Breast epithelium (tissue), 4 donors: Measurements from ENCODE around the gene SORBS2. TPM values are rescaled to one million over a fixed set of nuclear protein-coding genes. Genes with fewer than 3 reads are reported as not detected.

Source experiments
- DNase-seq, 2 donors: peaks; one replicate each; pipeline ENCODE4 v3.0.0-alpha.2; 2019; ENCODE audit warnings: low spot score in 2 of 2
- H3K27ac ChIP-seq, 2 donors: fragments of 200-600 bp; sonication (generic) in 1 of 2; one replicate each; pipeline ENCODE4 v1.5.1; 2016 to 2019; ENCODE audit warnings: mild to moderate bottlenecking in 1 of 2
- H3K27me3 ChIP-seq, 2 donors: fragments of 200-600 bp; sonication (generic) in 1 of 2; one replicate each; pipeline versions ENCODE4 v1.5.1 to v1.6.0; 2017 to 2019; ENCODE audit warnings: control low read depth in 1 of 2, mild to moderate bottlenecking in 1 of 2
- H3K36me3 ChIP-seq: fragments of 200-600 bp; one replicate; pipeline ENCODE4 v1.5.1; 2019
- H3K4me1 ChIP-seq, 2 donors: fragments of 200-600 bp; sonication (generic); one replicate each; pipeline ENCODE4 v1.5.1; 2016 to 2019; ENCODE audit warnings: control low read depth in 1 of 2
- H3K4me3 ChIP-seq, 3 donors: fragments of 200-600 bp; sonication (generic); 1 replicate in 2 of 3; 2 replicates in 1 of 3; pipeline ENCODE4 v1.5.1; 2016 to 2019; ENCODE audit warnings: mild to moderate bottlenecking in 3 of 3, moderate library complexity in 2 of 3
- H3K9me3 ChIP-seq, 2 donors: fragments of 200-600 bp; sonication (generic) in 1 of 2; one replicate each; pipeline ENCODE4 v1.5.1; 2016 to 2019; ENCODE audit warnings: control low read depth in 1 of 2
- POLR2A ChIP-seq: fragments of 450-650 bp; IDR thresholded peaks from one replicate; pipeline ENCODE4 v1.6.1; 2016; ENCODE audit warnings: antibody characterized with exemption, mild to moderate bottlenecking, moderate library complexity
- POLR2AphosphoS5 ChIP-seq, 3 donors: sonication (generic); formaldehyde crosslinking; IDR thresholded peaks; one replicate each; pipeline ENCODE4 v1.6.1; 2017; ENCODE audit warnings: antibody characterized with exemption in 3 of 3
- intact Hi-C: fragments of 100-400 bp; cut with DNase I; formaldehyde crosslinking; loops from one replicate; pipeline ENCODE4 v1.15.1; 2023; ENCODE audit warnings: low total_unique reads
- total RNA-seq, 3 donors: library from RNA; depleted of rRNA; stranded (reverse); fragments of >200 nt; gene quantifications; one replicate each; pipeline ENCODE4 v1.1.0, GENCODE V29; 2016
- TF ChIP-seq, protein P1 (sequence below), 3 donors: fragments of 450-650 bp; IDR thresholded peaks; one replicate each; pipeline ENCODE4 v1.5.1; 2016 to 2017; ENCODE audit warnings: antibody characterized with exemption in 3 of 3, mild to moderate bottlenecking in 3 of 3, moderate library complexity in 3 of 3

Gene SORBS2
- total RNA-seq, 3 donors from 2014 or later = 21.8 to 132 (median 105) TPM

GRCh38 chr4:185726931-185727330 lies 85.1 kb downstream of the SORBS2 start:
- H3K27ac ChIP-seq = no peak overlapping the region
- no peak for DNase-seq
- peaks cover 0 to 1% of the 10 kb centered on the region in 2 donors for H3K4me1 ChIP-seq

DNA sequence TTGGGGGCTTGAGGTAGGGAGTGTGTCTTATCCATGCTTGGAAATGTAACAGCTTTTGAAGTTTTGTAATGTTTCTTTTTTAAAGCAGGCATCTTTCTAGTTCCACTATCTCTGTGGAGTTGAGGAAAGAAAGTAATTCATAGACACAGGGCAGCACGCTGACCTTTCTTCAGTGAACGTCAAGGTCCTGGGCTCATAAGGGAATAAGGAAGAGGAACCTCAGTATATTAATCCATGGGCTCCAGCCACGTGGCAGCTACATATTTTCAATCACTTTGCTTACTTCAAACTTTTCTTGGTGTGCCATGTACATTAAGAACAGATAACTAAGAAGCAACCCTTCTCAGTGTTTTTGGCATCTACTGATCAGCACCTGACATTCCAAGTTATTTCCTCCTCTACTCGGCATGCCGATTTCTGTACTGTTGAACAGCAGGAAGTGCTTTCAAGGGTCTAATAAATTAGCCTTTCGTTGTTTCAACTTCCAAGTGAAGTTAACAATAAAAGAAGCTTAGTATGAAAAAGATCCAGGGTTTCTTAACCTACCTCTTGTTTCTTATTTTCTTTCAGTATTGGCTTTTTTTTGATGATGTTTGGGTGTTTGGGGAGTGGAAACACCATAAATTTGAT lies 88.2 kb downstream of the SORBS2 start:
- DNase-seq = no peak
- Histone ChIP-seq H3K9me3 (no peaks in the 10 kb centered on the region), H3K4me3 (no peak overlapping the region), H3K27ac (peak overlapping the region; percentile 56 to 57), H3K36me3 (no peaks in the 10 kb centered on the region), H3K27me3 (no peaks in the 10 kb centered on the region), H3K4me1 (peaks cover 0 to 8% of the 10 kb centered on the region in 2 donors)
- TF ChIP-seq POLR2A = no peak
- no peak for TF ChIP-seq POLR2AphosphoS5 (IDR thresholded peaks at IDR 0.05)
- TF ChIP-seq, protein P1, sequence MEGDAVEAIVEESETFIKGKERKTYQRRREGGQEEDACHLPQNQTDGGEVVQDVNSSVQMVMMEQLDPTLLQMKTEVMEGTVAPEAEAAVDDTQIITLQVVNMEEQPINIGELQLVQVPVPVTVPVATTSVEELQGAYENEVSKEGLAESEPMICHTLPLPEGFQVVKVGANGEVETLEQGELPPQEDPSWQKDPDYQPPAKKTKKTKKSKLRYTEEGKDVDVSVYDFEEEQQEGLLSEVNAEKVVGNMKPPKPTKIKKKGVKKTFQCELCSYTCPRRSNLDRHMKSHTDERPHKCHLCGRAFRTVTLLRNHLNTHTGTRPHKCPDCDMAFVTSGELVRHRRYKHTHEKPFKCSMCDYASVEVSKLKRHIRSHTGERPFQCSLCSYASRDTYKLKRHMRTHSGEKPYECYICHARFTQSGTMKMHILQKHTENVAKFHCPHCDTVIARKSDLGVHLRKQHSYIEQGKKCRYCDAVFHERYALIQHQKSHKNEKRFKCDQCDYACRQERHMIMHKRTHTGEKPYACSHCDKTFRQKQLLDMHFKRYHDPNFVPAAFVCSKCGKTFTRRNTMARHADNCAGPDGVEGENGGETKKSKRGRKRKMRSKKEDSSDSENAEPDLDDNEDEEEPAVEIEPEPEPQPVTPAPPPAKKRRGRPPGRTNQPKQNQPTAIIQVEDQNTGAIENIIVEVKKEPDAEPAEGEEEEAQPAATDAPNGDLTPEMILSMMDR (IDR thresholded peaks at IDR 0.05) = no peak
- intact Hi-C loops = no loop called here

More at GRCh38 chr4:185726931-185727330, 85.1 kb downstream of the SORBS2 start:
- intact Hi-C loops = no loop called here
- H3K4me3 ChIP-seq = no peak overlapping the region
- H3K27me3 ChIP-seq = no peaks in the 10 kb centered on the region
- H3K9me3 ChIP-seq = no peaks in the 10 kb centered on the region
- H3K36me3 ChIP-seq = no peaks in the 10 kb centered on the region
- TF ChIP-seq POLR2AphosphoS5 (IDR thresholded peaks at IDR 0.05) (no peak), POLR2A (no peak)
- TF ChIP-seq, protein P1 (IDR thresholded peaks at IDR 0.05) = no peak

DNA sequence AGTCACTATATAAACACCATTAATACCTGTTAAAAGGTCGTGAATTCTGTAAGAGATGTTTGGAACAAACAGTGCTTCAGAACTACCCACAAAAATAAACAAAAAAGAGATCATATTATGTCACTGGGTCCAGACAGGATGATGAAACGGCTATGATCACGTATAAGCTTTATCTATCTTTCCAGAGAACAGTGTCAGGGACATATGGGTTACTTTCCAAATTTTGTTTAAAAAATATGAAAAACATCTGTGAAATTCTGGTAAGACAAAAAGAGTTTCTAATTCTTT lies 90.0 kb downstream of the SORBS2 start:
- no peak overlapping the region for H3K4me3 ChIP-seq

DNA sequence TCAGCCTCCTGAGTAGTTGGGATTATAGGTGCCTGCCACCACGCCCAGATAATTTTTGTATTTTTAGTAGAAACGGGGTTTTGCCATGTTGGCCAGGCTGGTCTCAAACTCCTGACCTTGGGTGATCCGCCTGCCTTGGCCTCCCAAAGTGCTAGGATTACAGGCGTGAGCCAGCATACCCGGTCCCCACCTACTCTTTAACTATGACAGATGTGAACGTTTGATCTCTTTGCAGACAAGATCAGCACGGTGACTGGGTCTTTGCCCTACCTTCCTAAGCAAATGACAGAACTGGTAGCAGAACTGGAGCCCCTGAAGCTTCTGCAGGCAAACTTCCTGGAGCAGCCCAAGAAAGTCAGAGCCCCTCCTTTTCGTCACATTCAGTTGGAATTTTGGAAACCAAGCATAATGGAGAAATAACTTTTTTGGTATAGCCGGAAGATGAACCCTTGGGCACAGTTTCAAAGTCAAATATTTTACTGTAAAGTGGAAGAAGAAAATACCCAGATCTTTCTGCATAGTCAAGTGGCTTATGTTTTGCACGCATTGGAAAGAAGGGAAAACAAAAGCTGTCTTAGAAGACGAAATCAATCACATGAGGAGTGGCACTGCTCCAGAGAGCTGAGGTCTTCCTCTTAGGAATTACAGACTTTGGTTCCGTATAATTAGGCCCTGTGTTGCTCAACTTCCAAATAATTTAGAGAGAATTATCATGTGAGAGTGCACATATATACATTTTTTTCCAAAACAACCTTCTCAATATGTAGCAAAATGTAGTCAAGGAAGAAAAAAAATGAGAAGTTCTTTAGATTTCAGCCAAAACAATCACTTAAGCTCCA lies 90.6 kb downstream of the SORBS2 start:
- Histone ChIP-seq H3K36me3 (no peaks in the 10 kb centered on the region), H3K27ac (peak overlapping the region; percentile 45 to 65), H3K4me3 (no peak overlapping the region), H3K27me3 (no peaks in the 10 kb centered on the region), H3K4me1 (peaks cover 0 to 8% of the 10 kb centered on the region in 2 donors), H3K9me3 (no peaks in the 10 kb centered on the region)
- no peak for DNase-seq
- TF ChIP-seq, protein P1 (IDR thresholded peaks at IDR 0.05) = no peak
- TF ChIP-seq POLR2AphosphoS5 (IDR thresholded peaks at IDR 0.05) = no peak
- TF ChIP-seq POLR2A = no peak
- intact Hi-C loops = no loop called here

More for the DNA sequence above, 90.0 kb downstream of the SORBS2 start:
- Histone ChIP-seq H3K27me3 (no peaks in the 10 kb centered on the region), H3K4me1 (peaks cover 0 to 8% of the 10 kb centered on the region in 2 donors), H3K9me3 (no peaks in the 10 kb centered on the region), H3K27ac (peak overlapping the region in 1 of 2 donors; percentile 65), H3K36me3 (no peaks in the 10 kb centered on the region)
- no peak for TF ChIP-seq POLR2AphosphoS5 (IDR thresholded peaks at IDR 0.05)
- TF ChIP-seq, protein P1 (IDR thresholded peaks at IDR 0.05) = no peak
- intact Hi-C loops = no loop called here
- no peak for DNase-seq

DNA sequence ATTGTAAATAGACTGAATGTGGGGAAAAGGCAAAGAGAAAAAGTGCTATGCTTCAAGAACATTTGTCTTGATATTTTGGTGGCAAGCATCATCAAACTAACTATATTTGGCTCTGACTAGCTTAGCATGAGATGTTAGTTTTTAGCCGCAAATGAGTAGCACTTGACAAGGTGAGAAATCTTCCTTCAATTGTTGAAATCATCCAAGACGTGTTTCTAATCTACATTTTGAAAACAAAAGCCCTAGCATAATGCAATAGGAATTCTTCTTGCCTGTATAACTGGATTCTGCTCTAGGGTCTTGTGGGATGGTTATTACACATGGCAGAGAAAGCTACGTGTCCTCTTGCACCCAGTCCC lies 92.5 kb downstream of the SORBS2 start:
- Histone ChIP-seq H3K4me1 (peaks cover 0 to 8% of the 10 kb centered on the region in 2 donors), H3K27me3 (no peaks in the 10 kb centered on the region), H3K27ac (peak overlapping the region; percentile 11 to 14), H3K36me3 (no peaks in the 10 kb centered on the region), H3K4me3 (no peak overlapping the region), H3K9me3 (no peaks in the 10 kb centered on the region)
- TF ChIP-seq POLR2AphosphoS5 (IDR thresholded peaks at IDR 0.05) (no peak), POLR2A (no peak)
- TF ChIP-seq, protein P1 (IDR thresholded peaks at IDR 0.05) = no peak
- DNase-seq = no peak
- intact Hi-C loops = no loop called here
